Loucy (cell line): ENCODE results near the gene PLSCR5.

Experiments
- H2AFZ ChIP-seq: fragments of 200-600 bp; sonication (generic); 2 replicates; pipeline ENCODE4 v1.6.0; 2016; ENCODE audit warnings: antibody characterized with exemption, mild to moderate bottlenecking, low read length, moderate library complexity
- H3F3A ChIP-seq: fragments of 200-600 bp; 2 replicates; pipeline ENCODE4 v1.6.0; 2016; ENCODE audit warnings: antibody characterized with exemption, low read depth, mild to moderate bottlenecking
- H3K27me3 ChIP-seq: fragments of 200-600 bp; sonication (generic); 2 replicates; pipeline ENCODE4 v1.6.1; 2014; ENCODE audit warnings: low read length, mild to moderate bottlenecking; ENCODE audit not compliant: insufficient read depth, poor library complexity, severe bottlenecking
- H3K36me3 ChIP-seq: fragments of 200-600 bp; sonication (generic); 2 replicates; pipeline ENCODE4 v1.6.1; 2016; ENCODE audit warnings: low read length; ENCODE audit not compliant: insufficient read depth
- H3K4me1 ChIP-seq: fragments of 200-600 bp; sonication (generic); 2 replicates; pipeline ENCODE4 v1.5.1; 2014; ENCODE audit warnings: low read length, mild to moderate bottlenecking; ENCODE audit not compliant: insufficient read depth, poor library complexity, severe bottlenecking
- H3K4me2 ChIP-seq: fragments of 200-600 bp; sonication (generic); 2 replicates; pipeline ENCODE4 v1.6.0; 2014; ENCODE audit warnings: antibody characterized with exemption, low read length, low read depth, mild to moderate bottlenecking; ENCODE audit not compliant: poor library complexity, severe bottlenecking
- H3K4me3 ChIP-seq: fragments of 200-600 bp; sonication (generic); 2 replicates; pipeline ENCODE4 v1.5.1; 2014; ENCODE audit warnings: low read length, mild to moderate bottlenecking, mixed read lengths; ENCODE audit not compliant: poor library complexity, severe bottlenecking
- H3K79me2 ChIP-seq: fragments of 200-600 bp; sonication (generic); 2 replicates; pipeline ENCODE4 v1.6.1; 2014; ENCODE audit warnings: low read length; ENCODE audit not compliant: insufficient read depth
- H3K9ac ChIP-seq: fragments of 200-600 bp; sonication (generic); 2 replicates; pipeline ENCODE4 v1.6.0; 2014; ENCODE audit warnings: mild to moderate bottlenecking, low read depth, low read length, moderate library complexity; ENCODE audit not compliant: poor library complexity, severe bottlenecking
- H3K9me2 ChIP-seq: fragments of 200-600 bp; sonication (generic); replicated peaks from 2 replicates; pipeline ENCODE4 v1.6.1; 2016; ENCODE audit warnings: low read depth, low read length, mixed read lengths
- H3K9me3 ChIP-seq: fragments of 200-600 bp; sonication (generic); 2 replicates; pipeline ENCODE4 v1.6.1; 2014; ENCODE audit warnings: mild to moderate bottlenecking, antibody characterized with exemption, low read length, low read depth; ENCODE audit not compliant: insufficient read depth
- H4K20me1 ChIP-seq: fragments of 200-600 bp; sonication (generic); 2 replicates; pipeline ENCODE4 v1.6.0; 2014; ENCODE audit warnings: antibody characterized with exemption, low read length, mild to moderate bottlenecking; ENCODE audit not compliant: insufficient read depth, poor library complexity, severe bottlenecking
- EZH2phosphoT487 ChIP-seq: fragments of 200-600 bp; IDR thresholded peaks from 2 replicates; pipeline ENCODE4 v1.6.1; 2018; ENCODE audit warnings: antibody characterized with exemption, mild to moderate bottlenecking, moderate library complexity, borderline replicate concordance
- TF ChIP-seq, protein P1 (sequence below): fragments of 200-600 bp; sonication (generic); conservative IDR thresholded peaks from 2 replicates; pipeline ENCODE4 v1.5.1; 2014; ENCODE audit warnings: mild to moderate bottlenecking, antibody characterized with exemption, low read length

PLSCR5 gene

DNA sequence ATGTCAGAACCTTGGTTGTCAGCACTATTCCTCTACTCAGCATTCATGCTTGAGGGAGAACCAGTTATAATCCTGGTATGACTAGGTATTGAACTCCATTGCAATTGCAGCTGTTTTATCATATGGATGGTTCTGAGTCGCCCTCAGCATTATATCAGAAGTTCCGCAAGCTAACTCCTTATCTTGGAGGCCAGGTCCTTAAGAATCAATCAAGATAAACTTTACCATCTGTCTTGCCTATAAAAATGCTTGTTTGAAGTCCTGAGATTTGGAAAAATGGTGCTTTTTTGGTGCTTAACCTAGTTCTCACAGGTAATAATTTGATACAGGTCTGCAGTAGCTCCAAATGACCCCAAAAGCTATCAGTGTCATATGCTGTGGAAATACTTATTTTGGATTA, 44.5 kb downstream of the PLSCR5 start:
- Histone ChIP-seq H3K4me3 (no peak overlapping the region), H3F3A (no peaks in the 10 kb centered on the region), H3K79me2 (no peaks in the 10 kb centered on the region), H3K36me3 (no peaks in the 10 kb centered on the region), H3K9me2 (no peaks in the 10 kb centered on the region), H3K4me1 (no peaks in the 10 kb centered on the region), H4K20me1 (no peaks in the 10 kb centered on the region), H3K4me2 (no peak overlapping the region), H3K9ac (no peak overlapping the region), H3K9me3 (no peaks in the 10 kb centered on the region), H2AFZ (no peak overlapping the region), H3K27me3 (no peaks in the 10 kb centered on the region)
- TF ChIP-seq, protein P1, sequence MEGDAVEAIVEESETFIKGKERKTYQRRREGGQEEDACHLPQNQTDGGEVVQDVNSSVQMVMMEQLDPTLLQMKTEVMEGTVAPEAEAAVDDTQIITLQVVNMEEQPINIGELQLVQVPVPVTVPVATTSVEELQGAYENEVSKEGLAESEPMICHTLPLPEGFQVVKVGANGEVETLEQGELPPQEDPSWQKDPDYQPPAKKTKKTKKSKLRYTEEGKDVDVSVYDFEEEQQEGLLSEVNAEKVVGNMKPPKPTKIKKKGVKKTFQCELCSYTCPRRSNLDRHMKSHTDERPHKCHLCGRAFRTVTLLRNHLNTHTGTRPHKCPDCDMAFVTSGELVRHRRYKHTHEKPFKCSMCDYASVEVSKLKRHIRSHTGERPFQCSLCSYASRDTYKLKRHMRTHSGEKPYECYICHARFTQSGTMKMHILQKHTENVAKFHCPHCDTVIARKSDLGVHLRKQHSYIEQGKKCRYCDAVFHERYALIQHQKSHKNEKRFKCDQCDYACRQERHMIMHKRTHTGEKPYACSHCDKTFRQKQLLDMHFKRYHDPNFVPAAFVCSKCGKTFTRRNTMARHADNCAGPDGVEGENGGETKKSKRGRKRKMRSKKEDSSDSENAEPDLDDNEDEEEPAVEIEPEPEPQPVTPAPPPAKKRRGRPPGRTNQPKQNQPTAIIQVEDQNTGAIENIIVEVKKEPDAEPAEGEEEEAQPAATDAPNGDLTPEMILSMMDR = no peak
- no peak for TF ChIP-seq EZH2phosphoT487

DNA sequence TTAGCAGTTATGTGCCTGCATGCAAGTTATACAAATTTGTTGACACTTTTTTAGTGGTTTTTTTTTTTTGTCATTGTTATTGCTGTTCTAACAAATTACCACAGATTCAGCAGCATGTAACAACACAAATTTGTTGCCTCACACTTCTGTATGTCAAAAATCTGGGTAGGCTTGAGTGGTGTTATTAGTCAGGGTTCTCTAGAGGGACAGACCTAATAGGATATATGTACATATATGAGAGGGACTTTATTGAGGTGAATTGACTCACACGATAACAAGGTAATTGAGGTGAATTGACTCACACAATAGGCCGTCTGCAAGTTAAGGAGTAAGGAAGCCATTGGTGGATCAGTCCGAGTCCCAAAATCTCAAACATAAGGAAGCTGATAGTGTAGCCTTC, 45.8 kb downstream of the PLSCR5 start:
- no peaks in the 10 kb centered on the region for H3K36me3 ChIP-seq
- H3K27me3 ChIP-seq = no peaks in the 10 kb centered on the region
- H3K4me3 ChIP-seq = no peak overlapping the region
- no peak for TF ChIP-seq EZH2phosphoT487
- TF ChIP-seq, protein P1 = no peak
- no peak overlapping the region for H3K9ac ChIP-seq
- H3K79me2 ChIP-seq = no peaks in the 10 kb centered on the region
- H3K9me2 ChIP-seq = no peaks in the 10 kb centered on the region
- H2AFZ ChIP-seq = no peak overlapping the region
- no peaks in the 10 kb centered on the region for H3F3A ChIP-seq
- H4K20me1 ChIP-seq = no peaks in the 10 kb centered on the region
- H3K4me1 ChIP-seq = no peaks in the 10 kb centered on the region
- H3K9me3 ChIP-seq = no peaks in the 10 kb centered on the region
- H3K4me2 ChIP-seq = no peak overlapping the region

DNA sequence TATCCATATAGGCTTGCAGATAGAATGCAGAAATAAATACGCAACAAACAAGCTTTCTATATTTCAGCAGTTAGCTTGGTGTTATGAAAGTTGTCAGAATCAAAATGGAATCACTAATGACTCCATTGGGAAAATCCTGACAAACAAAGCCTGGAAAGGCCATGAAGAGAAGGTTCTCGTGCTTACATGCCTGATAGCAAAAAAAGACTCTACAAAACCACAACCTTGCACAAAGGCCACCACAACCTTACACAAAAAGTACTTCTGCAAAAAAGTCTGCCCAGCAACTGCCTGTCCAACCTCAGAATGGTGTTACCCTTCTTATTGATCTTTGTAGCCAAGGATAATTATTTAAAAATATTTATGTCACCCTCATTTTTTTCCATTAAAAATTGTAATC, 46.4 kb downstream of the PLSCR5 start:
- H3K4me2 ChIP-seq = no peak overlapping the region
- no peak for TF ChIP-seq EZH2phosphoT487
- TF ChIP-seq, protein P1 = no peak

More for the DNA sequence above, 46.4 kb downstream of the PLSCR5 start:
- no peaks in the 10 kb centered on the region for H3K27me3 ChIP-seq
- H2AFZ ChIP-seq = no peak overlapping the region
- H3K79me2 ChIP-seq = no peaks in the 10 kb centered on the region
- H3K9ac ChIP-seq = no peak overlapping the region
- H3K4me1 ChIP-seq = no peaks in the 10 kb centered on the region
- H3K9me2 ChIP-seq = no peaks in the 10 kb centered on the region
- H4K20me1 ChIP-seq = no peaks in the 10 kb centered on the region
- no peak overlapping the region for H3K4me3 ChIP-seq
- H3K36me3 ChIP-seq = no peaks in the 10 kb centered on the region
- no peaks in the 10 kb centered on the region for H3F3A ChIP-seq
- no peaks in the 10 kb centered on the region for H3K9me3 ChIP-seq
